Coronary artery (tissue), 2 donors: ENCODE data around the gene CNMD.
"Not testable (repeated sequence)": the region's sequence is repeated elsewhere in the genome, so short reads cannot be mapped to it uniquely, and the experiment has no call there.

Source experiments
- DNase-seq: peaks from one replicate; pipeline ENCODE4 v3.0.0-alpha.2; 2017; ENCODE audit warnings: low spot score
- H3K27ac ChIP-seq, 2 donors: fragments of 200-600 bp; sonication (generic); one replicate each; pipeline ENCODE4 v1.5.1; 2016 to 2019
- H3K4me3 ChIP-seq: fragments of 200-600 bp; sonication (generic); 2 replicates; pipeline ENCODE4 v1.5.1; 2016; ENCODE audit warnings: mild to moderate bottlenecking, moderate library complexity
- TF ChIP-seq, protein P1 (sequence below): fragments of 200-600 bp; sonication (generic); IDR thresholded peaks from one replicate; pipeline ENCODE4 v1.5.1; 2019; ENCODE audit warnings: antibody characterized with exemption

Gene CNMD

GRCh38 chr13:52712385-52712784 is 27.2 kb downstream of the CNMD start:
- Histone ChIP-seq H3K4me3 (no peak overlapping the region), H3K27ac (no peak overlapping the region)
- DNase-seq, result no peak
- TF ChIP-seq, protein P1, sequence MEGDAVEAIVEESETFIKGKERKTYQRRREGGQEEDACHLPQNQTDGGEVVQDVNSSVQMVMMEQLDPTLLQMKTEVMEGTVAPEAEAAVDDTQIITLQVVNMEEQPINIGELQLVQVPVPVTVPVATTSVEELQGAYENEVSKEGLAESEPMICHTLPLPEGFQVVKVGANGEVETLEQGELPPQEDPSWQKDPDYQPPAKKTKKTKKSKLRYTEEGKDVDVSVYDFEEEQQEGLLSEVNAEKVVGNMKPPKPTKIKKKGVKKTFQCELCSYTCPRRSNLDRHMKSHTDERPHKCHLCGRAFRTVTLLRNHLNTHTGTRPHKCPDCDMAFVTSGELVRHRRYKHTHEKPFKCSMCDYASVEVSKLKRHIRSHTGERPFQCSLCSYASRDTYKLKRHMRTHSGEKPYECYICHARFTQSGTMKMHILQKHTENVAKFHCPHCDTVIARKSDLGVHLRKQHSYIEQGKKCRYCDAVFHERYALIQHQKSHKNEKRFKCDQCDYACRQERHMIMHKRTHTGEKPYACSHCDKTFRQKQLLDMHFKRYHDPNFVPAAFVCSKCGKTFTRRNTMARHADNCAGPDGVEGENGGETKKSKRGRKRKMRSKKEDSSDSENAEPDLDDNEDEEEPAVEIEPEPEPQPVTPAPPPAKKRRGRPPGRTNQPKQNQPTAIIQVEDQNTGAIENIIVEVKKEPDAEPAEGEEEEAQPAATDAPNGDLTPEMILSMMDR, result no peak

DNA sequence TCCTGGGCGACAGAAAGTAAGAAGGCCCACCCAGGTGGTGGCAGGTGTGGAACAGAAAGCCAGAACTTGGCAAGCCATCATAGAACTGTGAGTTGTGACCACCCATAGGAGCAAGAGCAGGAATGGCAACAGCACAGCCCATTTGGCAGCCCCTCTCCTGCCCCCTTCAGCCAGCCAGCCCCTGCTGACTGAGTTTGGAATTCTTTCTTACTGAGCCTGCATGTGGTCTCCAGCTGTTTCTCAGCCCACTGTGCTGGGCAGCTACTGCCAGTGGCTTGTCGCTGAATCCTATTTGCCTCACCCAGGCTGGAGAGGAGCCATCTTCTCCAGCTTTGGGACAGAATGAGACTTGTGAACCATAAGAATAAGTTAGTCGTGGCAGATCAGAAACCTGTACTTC is 28.3 kb downstream of the CNMD start:
- Histone ChIP-seq H3K27ac (no peak overlapping the region), H3K4me3 (no peak overlapping the region)
- TF ChIP-seq, protein P1, result no peak
- DNase-seq, result no peak

DNA sequence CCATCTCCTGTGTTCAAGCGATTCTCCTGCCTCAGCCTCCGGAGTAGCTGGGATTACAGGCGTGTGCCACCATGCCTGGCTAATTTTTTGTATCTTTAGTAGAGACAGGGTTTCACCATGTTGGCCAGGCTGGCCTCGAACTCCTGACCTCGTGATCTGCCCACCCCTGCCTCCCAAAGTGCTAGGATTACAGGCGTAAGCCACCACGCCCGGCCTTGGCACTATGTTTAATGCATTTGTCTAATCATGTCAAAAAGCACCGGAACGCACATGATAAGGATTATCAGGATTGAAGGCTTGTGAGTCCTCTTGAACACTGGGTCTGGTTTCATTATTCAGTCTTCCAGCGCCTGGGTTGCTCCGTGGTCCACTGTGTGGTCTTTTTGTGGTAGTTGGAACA is 31.4 kb downstream of the CNMD start:
- not testable (repeated sequence) for DNase-seq, H3K27ac ChIP-seq, H3K4me3 ChIP-seq

- Histone ChIP-seq H3K4me3 (no peak overlapping the region), H3K27ac (no peak overlapping the region)
- DNase-seq, result no peak
- TF ChIP-seq, protein P1, result no peak
Measured at GRCh38 chr13:52707375-52707774, 32.2 kb downstream of the CNMD start.

GRCh38 chr13:52706081-52706480 is 33.5 kb downstream of the CNMD start:
- Histone ChIP-seq H3K4me3 (no peak overlapping the region), H3K27ac (no peak overlapping the region)
- TF ChIP-seq, protein P1, result no peak
- DNase-seq, result no peak

DNA sequence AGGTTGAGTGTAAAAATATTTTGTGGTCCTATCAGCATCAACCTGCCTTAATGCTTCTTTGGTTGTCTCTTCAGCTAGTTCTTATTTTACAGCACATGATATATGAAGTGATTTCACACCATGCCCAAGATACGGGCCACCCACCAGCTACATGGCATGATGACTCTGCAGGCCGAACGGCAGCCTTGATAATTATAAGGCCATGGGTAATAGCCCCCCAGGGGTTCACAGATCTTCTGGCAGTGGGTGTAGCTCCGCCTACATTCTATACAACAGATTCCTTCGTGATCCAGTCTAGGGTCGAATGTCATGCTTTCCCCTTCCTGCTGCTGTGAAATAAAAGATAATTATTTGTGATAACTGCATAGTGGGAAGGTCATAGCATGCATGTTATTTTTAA is 36.1 kb downstream of the CNMD start:
- no peak for DNase-seq
- Histone ChIP-seq H3K4me3 (no peak overlapping the region), H3K27ac (no peak overlapping the region)
- TF ChIP-seq, protein P1, result no peak

DNA sequence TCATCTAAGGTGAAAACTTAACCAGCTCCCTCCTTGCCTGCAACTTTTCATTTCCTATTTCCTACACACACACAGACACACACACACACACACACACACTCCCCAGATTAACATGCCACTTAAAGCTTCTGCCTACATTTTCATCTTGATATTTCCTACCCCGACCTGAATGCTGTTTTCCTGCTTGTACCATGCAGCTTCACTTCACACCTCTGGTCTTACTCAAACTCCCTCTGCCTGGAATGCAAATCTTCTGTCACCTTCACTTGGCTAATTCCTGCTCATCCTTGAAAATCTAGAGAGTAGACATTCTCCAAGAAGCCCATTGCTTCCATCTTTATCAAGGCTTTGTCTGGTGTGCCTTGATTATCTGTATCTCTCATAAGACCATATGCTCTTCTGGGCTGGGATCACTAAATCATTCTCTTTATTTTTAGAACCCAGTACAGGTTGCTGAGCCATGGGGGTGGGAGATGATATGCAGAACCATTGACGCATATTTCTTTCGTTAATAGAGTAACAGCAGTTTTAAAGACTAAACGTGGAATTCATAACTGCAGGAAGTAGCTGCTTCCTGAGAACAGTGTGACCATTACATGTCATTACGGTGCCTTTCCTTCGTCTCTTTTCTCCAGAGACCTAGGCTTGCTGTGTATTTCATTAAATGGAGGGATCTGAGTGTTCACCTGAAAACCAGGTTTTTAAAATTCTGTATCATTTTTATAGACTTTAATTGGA is 37.7 kb downstream of the CNMD start:
- TF ChIP-seq, protein P1, result no peak
- no peak overlapping the region for H3K4me3 ChIP-seq
- DNase-seq, result no peak
- H3K27ac ChIP-seq, result no peak overlapping the region
